NCI-H460 (cell line): ENCODE results near the gene RUNDC3A. TPM values are rescaled to one million over a fixed set of nuclear protein-coding genes. Genes with fewer than 3 reads are reported as not detected.
"Not testable (repeated sequence)": the region's sequence is repeated elsewhere in the genome, so short reads cannot be mapped to it uniquely, and the experiment has no call there.

Experiments
- DNase-seq: peaks from one replicate; pipeline ENCODE4 v3.0.0-alpha.2; 2016; ENCODE audit warnings: low read depth; ENCODE audit errors: extremely low read depth
- total RNA-seq: library from RNA; depleted of rRNA; stranded (reverse); fragments of >200 nt; shearing (Covaris generic); gene quantifications from 2 replicates; pipeline ENCODE4 v1.2.3, GENCODE V29; 2014

The RUNDC3A gene
- total RNA-seq, 1 experiment from 2014 or later, result not detected

DNA sequence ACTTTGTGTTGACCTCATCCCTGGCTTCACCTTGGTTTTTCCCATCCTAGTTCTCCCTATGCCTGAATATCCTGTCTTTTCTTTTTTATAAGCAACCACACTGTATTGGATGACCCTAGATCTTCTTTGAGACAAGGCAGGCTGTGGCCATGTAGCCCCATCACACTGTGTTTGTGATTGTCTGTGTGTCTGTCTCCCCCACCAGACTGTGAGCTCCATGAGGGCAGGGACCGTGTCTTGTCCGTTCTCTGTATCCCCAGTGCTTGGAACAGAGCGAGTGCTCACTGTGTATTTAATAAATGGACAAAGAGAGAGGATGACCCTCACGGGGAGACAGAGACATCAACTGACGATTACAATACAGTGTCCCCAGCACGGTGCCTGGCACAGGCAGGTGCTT is 9.1 kb downstream of the RUNDC3A start:
- no peak for DNase-seq

DNA sequence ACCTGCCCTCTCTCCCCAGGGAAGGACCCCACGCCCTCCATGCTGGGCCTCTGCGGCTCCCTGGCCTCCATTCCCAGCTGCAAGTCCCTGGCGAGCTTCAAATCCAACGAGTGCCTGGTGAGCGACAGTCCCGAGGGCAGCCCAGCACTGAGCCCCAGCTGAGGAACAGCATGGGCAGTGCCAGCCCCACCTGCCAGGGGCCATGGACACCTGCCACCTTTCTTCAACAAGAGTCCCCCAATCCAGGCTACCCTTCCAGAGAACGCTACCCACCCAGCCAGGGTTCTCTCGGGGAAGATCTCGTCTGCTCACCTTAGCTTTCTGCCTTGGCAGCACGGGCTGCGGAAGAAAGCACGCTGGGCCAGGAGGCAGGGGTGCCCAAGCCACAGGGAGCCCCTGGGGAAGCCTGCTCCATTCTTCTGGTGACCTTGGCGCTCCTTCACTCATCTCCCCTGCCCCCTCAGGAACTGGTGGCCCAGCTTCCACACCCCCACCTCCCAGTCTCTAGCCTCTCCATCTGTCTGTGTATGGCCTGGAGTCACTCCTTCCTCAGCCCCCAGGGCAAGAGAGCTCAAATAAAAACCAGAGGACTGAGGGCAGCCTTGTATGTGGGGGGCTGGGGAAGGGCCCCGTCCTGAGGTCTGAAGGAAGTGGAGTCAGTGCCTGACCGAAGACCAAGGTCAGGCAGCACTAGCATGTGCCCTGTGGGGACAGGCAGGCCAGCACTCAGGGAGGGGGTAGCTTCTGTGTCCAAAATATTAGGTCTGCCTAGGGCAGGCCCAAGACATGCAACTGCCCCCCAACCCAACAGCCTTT is 9.9 kb downstream of the RUNDC3A start:
- no peak for DNase-seq

DNA sequence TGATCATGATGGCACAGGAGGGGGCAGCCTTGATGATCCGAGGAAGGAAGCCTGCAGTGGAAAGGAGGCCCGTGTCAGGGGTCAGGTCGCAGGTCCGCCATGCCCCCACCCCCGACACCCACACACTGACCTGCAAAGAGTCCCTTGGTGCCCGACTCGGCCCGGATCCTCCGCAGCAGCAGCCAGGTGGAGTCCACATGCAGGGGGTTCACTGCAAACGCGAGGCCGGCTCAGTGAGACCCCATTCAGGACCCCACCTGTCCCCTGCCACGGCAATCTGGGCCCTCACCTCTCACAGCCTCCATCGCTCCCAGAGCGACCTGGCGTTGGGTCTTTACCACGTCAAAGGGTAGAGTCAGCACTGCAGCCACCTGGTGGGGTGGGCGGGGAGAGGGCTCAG is 11.7 kb downstream of the RUNDC3A start:
- DNase-seq, result no peak

DNA sequence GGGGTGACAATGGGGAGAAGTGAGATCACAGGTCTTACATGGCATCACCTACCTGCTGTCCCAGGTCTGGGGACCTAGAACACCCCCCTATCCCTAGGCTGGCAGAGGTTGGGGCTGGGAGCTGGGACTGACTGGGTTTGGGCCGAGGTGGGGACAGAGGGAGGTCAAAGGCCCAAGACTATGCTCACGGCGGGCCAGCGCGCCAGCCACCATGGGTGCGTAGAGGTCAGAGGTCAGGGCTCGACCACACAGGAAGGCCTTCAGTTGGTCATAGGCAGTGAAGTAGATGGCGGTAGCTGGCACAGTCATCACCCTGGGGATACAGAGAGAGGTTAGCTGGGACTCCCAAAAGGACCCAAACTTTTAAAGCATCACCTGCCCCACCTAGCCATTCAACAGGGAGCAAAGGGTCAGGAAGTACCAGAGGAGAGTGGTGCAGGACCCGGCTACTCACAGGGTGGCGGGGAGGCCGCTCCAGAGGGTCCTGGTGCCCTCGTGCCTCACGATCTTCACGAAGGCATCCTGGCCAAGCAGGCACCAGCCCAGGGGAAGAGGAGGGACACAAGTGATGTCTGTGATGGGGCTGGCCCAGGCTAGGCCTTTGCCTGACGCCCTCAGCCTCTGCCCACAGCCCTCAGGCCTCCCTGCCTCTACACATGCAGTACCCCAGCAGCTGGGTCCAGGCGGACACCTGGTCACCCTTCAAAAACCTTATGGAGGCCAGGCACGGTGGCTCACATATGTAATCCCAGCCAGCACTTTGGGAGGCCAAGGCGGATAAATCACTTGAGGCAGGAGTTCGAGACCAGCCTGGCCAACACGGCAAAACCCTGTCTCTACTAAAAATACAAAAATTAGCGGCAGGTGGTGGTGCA is 13.1 kb downstream of the RUNDC3A start:
- no peak for DNase-seq

DNA sequence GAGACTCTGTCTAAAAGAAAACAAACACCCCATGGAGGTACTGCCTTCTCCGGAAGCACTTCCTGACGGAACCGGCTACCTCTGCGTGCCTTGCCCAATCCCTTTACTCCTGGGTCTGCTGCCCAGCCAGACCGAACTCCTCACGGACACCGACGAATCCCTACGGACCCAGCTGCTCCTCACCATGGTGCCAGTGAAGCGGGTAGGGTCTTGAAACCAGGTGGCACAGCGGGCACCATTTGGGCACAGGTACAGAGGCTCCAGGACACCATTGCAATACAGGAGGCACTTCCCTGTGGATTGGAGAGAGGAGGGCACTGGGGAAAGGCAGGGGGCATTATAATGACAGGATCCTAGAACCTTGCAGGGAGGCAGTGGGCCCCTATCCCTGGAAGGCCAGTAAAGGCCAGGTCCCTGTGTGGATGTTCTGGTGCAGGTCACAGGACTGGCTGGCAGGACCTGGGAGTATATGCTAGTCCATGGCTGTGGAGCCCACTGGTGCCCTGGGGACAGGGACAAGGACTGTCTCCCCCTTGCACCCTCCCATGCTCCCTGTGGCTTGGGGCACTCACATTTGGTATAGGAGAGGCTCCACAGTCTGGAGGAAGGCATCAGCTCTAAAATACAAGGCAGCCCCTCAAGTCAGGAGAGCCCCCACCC is 14.0 kb downstream of the RUNDC3A start:
- no peak for DNase-seq

DNA sequence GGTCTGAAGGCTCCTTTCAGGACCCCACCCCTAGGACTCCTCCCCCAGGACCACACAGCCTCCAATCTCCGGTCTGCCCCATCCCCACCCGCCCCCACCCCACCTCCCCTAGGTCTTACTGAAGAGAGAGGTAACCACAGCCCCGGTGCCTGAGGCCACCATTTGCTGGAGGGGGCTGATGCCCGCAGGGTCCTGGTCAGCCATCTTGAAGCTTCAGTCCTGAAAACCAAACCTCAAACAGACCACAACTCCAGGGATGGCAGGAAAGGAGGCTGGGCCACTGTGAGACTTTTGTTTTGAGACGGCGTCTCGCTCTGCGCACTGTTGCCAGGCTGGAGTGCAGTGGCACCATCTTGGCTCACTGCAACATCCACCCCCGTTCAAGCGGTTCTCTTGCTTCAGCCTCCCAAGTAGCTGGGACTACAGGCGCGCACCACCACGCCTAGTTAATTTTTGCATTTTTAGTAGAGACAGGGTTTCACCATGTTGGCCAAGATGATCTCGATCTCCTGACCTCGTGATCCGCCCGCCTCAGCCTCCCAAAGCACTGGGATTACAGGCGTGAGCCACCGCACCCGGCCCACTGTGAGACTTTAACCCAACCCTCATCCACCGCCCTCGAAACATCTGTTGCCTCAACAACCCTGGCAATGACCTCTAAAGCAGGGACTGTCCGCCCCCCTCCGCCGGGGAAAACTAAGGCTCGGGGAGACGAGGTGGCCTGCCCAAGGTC is 15.1 kb downstream of the RUNDC3A start:
- no peak for DNase-seq

DNA sequence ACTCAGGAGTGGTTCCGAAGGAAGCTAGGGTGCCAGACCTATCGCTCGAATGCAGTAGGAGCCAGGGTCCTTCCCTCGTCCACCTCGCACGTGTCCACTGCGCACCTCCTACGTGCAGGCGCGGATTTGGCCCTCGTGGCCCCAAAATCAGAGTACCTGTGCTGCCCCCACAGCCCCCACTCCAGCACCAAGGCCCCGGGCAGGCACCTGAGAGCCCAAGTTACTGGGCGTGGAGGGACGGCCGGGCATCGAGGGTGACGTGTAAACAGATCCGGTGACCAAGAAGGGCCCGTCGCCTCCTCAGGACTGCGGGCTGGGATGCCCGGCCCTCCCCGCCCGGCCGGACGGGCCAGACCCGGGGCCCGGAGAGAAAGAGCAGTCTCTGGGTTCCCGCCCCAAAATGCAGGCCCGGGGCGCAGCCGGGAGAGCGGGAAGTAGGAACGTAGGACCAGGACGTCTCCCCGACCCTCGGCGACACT is 15.7 kb downstream of the RUNDC3A start:
- DNase-seq, result no peak

DNA sequence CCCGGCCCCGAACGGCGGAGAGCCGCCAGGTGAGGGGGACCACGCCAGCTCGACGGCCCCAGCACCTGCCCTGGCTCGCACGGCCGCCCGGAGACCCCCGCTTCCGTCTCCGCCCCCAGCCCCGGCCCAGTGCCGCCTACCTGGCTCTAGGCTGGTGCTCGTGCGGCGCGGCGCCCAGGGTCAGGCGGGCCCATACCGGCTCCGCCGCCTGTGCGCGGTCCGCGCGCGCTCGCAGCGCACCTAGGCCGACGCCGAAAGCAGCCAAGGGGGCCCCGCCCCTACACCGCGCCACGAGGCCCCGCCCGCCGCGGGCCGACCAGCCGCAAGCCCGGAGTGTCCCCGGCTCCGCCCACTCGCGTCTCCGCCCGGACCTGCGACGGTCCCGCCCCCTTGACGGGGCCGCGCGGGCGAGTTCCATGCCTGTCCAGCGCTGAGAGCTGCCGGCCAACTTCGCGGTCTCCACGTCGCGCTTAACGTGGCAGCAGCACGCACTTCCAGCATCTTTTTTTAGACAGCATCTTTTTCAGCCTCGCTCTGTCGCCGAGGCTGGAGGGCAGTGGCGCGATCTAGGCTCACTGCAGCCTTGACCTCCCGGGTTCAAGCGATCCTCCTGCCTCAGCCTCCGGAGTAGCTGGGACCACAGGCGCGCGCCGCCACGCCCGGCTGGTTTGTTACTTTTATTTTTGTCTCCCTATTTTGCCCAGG is 16.3 kb downstream of the RUNDC3A start, which contains the start of gene SLC25A39:
Gene SLC25A39, minus strand, starts transcription at position 253 of the 705 bp plus-strand sequence. CDS start 1,261 bp downstream, outside the sequence.
- peak; percentile 88 for DNase-seq

DNA sequence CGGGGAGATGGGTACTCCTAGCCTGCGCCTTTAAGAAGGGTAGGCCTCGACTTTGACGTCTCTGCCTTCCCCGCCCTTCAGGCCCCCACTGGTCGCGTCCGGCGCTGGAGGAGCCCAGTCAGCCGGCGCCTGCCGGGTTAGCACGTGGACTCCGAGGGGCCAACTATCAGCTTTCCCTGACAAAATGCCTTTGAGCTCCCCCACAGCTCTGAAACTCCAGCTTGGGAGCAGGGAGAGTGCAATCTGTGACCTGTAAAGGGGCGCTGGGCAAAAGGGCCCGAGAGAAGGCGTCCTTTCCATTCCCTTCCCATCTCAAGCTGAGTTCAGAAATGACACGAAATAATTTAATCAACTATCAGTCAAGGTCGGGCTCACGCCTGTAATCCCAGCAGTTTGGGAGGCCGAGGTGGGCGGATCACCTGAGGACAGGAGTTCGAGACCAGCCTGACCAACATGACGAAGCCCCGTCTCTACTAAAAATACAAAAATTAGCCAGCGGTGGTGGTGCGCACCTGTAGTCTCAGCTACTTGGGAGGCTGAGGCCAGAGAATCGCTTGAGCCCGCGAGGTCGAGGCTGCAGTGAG is 18.6 kb downstream of the RUNDC3A start:
- peak; percentile 96 for DNase-seq

DNA sequence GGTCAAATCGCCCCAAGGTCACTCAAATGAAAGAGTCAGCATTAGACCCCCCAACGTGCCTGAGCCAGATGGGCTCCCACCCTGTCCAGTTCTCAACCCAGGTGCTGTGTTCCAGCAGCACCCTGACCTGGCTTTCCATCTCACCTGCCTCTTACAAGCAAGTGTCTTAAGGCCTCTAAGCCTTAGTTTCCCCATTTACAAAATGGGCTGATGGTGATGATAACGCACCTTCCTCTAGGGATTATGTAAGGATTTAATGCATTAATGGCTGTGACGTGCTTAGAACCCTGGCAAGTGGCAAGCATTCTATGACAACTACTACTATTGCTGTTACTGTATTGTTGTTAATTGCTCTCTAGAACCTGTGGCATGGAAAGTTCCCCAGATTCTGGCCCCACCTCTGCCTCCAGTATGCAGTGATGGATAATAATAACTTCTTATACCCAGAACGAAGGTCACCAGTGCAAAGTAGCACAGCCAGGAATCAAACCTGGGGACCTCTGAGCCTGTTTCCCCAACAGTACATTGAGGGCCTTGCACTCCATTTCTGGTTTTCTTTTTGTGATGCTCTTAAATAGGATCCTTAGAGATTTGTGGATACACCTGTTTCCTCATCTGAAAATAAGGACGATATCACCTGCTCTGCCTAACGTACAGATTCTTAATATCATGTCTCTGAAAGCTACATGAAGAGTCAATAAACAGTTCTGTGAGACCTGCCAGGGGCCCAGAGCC is 19.5 kb downstream of the RUNDC3A start:
- no peak for DNase-seq

DNA sequence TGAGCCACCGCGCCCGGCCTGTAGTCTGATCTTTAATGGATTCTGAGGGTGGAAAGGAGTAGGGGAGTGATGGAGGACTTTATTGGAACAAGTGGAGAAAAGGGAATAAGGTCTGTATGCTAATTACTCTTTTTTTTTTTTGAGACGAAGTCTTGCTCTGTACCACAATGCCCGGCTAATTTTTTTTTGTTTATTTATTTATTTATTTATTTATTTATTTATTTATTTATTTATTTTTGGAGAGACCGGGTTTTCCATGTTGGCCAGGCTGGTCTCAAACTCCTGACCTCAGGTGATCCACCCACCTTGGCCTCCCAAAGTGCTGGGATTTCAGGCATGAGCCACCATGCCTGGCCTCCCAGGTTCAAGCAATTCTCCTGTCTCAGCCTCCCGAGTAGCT is 21.1 kb downstream of the RUNDC3A start:
- DNase-seq, result not testable (repeated sequence)

DNA sequence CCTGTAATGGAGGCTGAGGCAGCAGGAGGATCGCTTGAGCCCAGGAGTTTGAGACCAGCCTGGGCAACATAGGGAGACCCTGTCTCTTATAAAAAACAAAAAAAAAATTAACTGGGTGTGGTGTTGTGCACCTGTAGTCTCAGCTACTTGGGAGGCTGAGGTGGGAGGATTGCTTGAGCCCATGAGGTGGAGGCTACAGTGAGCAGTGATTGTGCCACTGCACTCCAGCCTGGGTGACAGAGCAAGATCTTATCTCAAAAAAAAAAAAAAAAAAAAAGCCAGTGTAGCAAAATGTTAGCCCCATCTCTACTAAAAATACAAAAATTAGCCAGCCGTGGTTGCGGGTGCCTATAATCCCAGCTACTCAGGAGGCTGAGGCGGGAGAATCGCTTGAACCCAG is 21.9 kb downstream of the RUNDC3A start:
- DNase-seq, result not testable (repeated sequence)

DNA sequence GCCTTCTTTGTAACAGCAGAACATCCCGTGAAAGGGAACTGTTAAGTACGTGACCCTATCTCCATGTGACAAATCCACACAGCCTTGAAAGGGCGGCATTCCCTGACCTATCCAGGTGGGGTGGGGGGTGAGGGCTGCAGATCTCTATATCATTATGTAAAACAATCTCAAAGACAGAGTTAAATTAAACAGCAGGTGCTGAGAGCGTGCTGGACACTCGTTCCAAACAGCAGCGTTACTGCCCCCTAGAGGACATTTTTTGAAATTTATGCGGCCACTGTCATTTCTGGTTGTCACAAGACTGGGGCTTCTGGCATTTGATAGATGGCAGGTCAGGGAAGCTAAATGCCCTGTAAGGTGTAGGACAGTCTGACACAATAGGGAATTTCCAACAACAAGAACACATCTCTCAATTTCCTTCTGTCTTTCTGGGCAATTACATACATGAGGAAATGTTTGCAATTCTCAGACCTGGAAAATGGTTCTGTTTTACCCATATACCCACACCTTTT is 22.9 kb downstream of the RUNDC3A start:
- DNase-seq, result peak; percentile 72

DNA sequence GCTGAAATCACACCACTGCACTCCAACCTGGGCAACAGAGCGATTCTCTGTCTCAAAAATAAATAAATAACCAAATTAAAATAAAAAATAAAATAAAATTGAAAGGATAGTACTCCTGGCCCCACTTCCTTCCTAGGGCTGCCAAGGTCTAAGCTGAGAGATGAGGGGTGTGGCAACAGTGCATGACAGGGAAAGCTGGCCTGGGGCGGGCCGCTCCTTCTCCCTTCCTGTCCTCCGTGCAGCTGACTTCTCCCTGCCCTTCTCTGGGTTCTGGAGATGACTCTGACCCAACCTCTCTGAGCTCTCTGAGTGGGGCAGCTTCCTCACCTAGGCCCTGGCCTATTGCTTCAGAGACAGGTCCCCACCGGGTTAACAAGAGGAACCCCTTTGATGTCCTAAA is 25.0 kb downstream of the RUNDC3A start:
- DNase-seq, result no peak

DNA sequence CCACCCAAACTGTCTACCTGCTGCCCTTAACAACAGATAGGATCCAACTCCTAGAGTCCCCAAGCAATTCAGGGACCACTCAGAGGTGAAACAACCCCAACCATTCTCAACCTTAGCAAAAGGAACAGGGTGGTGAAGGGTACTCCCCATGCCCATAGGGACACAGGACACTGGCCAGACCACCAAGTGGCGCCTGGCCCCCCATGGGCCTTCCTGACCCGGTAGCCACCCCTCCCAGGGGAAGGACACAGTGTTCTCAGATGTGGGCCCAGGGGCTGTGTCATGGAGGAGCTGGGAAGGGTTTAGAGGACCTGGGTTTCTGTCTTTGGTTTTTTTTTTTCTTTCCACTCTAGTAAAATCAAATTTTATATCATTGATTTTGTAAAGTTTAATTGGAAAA is 25.9 kb downstream of the RUNDC3A start:
- DNase-seq, result no peak

DNA sequence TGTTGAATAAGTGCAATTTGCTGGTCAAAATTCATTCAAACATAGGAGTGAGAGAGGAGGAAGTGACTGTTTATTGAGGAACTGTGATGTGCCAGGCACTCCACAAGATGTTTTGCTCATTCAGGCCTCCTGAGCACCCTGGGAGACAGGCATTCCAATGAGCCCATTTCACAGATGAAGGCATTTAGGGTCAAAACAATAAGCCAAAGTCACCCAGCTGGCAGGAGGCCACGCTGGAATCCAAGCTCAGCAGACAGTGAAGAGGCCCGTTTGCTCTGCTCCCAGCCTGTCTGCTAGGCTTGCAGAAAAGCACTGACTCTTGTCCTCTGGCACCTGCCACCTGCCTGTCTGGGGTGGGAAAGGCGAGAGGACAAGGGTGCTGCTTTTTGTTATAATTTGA is 26.3 kb downstream of the RUNDC3A start:
- no peak for DNase-seq

DNA sequence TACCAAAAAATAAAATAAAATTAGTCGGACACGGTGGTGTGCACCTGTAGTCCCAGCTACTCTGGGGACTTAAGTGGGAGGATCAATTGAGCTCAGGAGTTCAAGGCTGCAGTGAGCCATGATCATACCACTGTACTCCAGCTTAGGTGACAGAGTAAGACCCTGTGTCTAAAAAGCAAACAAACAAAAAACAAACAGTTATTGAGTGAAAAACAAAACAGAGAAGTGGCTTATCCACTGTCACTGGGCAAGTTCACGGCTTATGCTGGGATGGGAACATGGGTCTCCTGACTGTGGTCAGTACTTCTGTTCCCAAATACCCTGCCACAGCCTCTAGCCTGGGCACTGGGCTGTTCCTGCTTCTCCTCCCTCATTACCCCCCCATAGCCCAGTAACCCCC is 27.2 kb downstream of the RUNDC3A start:
- DNase-seq, result no peak

DNA sequence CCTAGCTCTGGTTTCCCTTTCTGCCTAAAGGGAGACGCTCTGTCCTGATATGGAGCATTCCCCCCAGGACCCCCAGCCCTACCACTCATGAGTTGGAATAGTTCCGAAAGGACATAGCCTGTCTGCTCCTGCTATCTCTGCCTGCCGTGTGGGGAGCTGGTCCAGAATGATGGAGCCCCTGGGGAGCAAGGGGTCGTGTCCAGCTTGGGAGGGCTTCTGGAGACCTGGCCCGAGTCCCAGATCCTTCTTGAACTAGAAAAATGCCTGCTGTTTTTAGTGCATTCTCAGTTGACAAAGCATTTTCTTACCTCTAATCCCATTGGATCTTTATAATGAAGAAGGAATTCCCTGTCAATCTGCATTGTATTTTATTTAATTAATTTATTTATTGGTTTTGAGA is 27.6 kb downstream of the RUNDC3A start:
- DNase-seq, result no peak
